HCT116 (cell line): Measurements from ENCODE around the gene MFAP3L. TPM values are rescaled to one million over a fixed set of nuclear protein-coding genes. Genes with fewer than 3 reads are reported as not detected.

Experiments used
- ATAC-seq: fragments of 200-7000 bp; cut with Tn5 transposase; 2 replicates; pipeline ENCODE4 v1.9.1; 2020; ENCODE audit warnings: mild to moderate bottlenecking, moderate library complexity
- BruUV-seq: library from RNA; stranded (reverse); fragments of 400-500 nt; replicated peaks from 2 replicates; lab custom pipeline; 2021; lab: Mats Ljungman, UMichigan
- CTCF ChIA-PET: fragments of 300-600 bp; sonication (Branson Sonifier 250); formaldehyde crosslinking; loops from one replicate; lab custom pipeline; 2021; ENCODE audit warnings: antibody characterized with exemption; lab: Charles Lee
- POLR2A ChIA-PET: fragments of 300-600, 350-600 bp; sonication (Branson Sonifier 250); formaldehyde crosslinking; loops from one replicate; lab custom pipeline; 2021; ENCODE audit warnings: antibody characterized with exemption; lab: Charles Lee
- RAD21 ChIA-PET, 2 experiments: fragments of 300-600 bp; sonication (Branson Sonifier 250); formaldehyde crosslinking; loops; one replicate each; lab custom pipeline; 2023; ENCODE audit warnings: low total read pairs in 2 of 2; ENCODE audit not compliant: uncharacterized antibody in 2 of 2, unreplicated experiment in 2 of 2, low non-redundant PET in 1 of 2; lab: Charles Lee
- DNase-seq: peaks from one replicate; pipeline ENCODE4 v3.0.0-alpha.2; 2010; ENCODE audit warnings: low read depth, low spot score
- H2AFZ ChIP-seq: fragments of 200-600 bp; shearing (Covaris generic), sonication (generic); 2 replicates; pipeline ENCODE4 v1.6.1; 2017; ENCODE audit warnings: low read depth, mixed run types, mixed read lengths, antibody characterized with exemption, low read length; ENCODE audit not compliant: poor library complexity, severe bottlenecking
- H3K27ac ChIP-seq: 2 replicates; pipeline ENCODE4 v1.5.1; 2012; ENCODE audit warnings: low read depth, low read length
- H3K27me3 ChIP-seq: fragments of 200-600 bp; sonication (generic); 2 replicates; pipeline ENCODE4 v1.6.1; 2016; ENCODE audit warnings: mixed run types, low read length, mixed read lengths; ENCODE audit not compliant: insufficient read depth
- H3K36me3 ChIP-seq, 2 experiments: fragments of 200-500 bp in 1 of 2; fragments of 200-600 bp in 1 of 2; sonication (Bioruptor generic) in 1 of 2; sonication (generic) in 1 of 2; 2 replicates each; pipeline versions ENCODE4 v1.5.1 to v1.6.1; 2014 to 2016; ENCODE audit warnings: low read length in 2 of 2, inconsistent platforms in 1 of 2, mixed read lengths in 1 of 2, mixed run types in 1 of 2; ENCODE audit not compliant: insufficient read depth in 2 of 2, control insufficient read depth in 1 of 2
- H3K4me1 ChIP-seq, 2 experiments: fragments of 200-600 bp in 1 of 2; sonication (generic) in 1 of 2; 2 replicates each; pipeline versions ENCODE4 v1.5.1 to v1.6.1; 2012 to 2017; ENCODE audit warnings: low read length in 2 of 2, inconsistent platforms in 1 of 2, mild to moderate bottlenecking in 1 of 2, mixed read lengths in 1 of 2, mixed run types in 1 of 2, moderate library complexity in 1 of 2; ENCODE audit not compliant: insufficient read depth in 2 of 2, control insufficient read depth in 1 of 2
- H3K4me2 ChIP-seq: fragments of 200-600 bp; sonication (generic); 2 replicates; pipeline ENCODE4 v1.6.1; 2017; ENCODE audit warnings: mixed run types, low read length, mixed read lengths
- H3K4me3 ChIP-seq, 2 experiments: fragments of 200-600 bp in 1 of 2; sonication (generic) in 1 of 2; replicated peaks in 1 of 2; 2 replicates each; pipeline ENCODE4 v1.5.1; 2011 to 2016; ENCODE audit warnings: low read length in 2 of 2, control low read depth in 1 of 2, low read depth in 1 of 2, mild to moderate bottlenecking in 1 of 2, mixed read lengths in 1 of 2, mixed run types in 1 of 2
- H3K79me2 ChIP-seq: fragments of 200-600 bp; sonication (generic); 2 replicates; pipeline ENCODE4 v1.6.1; 2017; ENCODE audit warnings: mild to moderate bottlenecking, mixed run types, low read length, moderate library complexity, mixed read lengths; ENCODE audit not compliant: insufficient read depth
- H3K9ac ChIP-seq: fragments of 200-600 bp; sonication (generic); 2 replicates; pipeline ENCODE4 v1.6.1; 2016; ENCODE audit warnings: low read length, mixed read lengths
- H3K9me2 ChIP-seq: fragments of 200-600 bp; sonication (generic), shearing (Covaris generic); 2 replicates; pipeline ENCODE4 v1.6.1; 2017; ENCODE audit warnings: mixed run types, mild to moderate bottlenecking, moderate library complexity; ENCODE audit not compliant: insufficient read depth
- H3K9me3 ChIP-seq, 2 experiments: fragments of 200-500 bp in 1 of 2; fragments of 200-600 bp in 1 of 2; sonication (Bioruptor generic) in 1 of 2; sonication (generic) in 1 of 2; 2 replicates each; pipeline ENCODE4 v1.6.1; 2014 to 2017; ENCODE audit warnings: low read length in 2 of 2, mixed read lengths in 2 of 2, inconsistent platforms in 1 of 2, low read depth in 1 of 2, mild to moderate bottlenecking in 1 of 2, mixed run types in 1 of 2, moderate library complexity in 1 of 2; ENCODE audit not compliant: control insufficient read depth in 1 of 2, insufficient read depth in 1 of 2
- H4K20me1 ChIP-seq: fragments of 200-600 bp; sonication (generic), shearing (Covaris generic); 2 replicates; pipeline ENCODE4 v1.6.1; 2017; ENCODE audit warnings: mixed run types, mild to moderate bottlenecking, moderate library complexity; ENCODE audit not compliant: insufficient read depth
- ATF3 ChIP-seq: IDR thresholded peaks from 2 replicates; pipeline ENCODE4 v1.6.1; 2012
- CBX3 ChIP-seq: IDR thresholded peaks from 2 replicates; pipeline ENCODE4 v1.6.1; 2012; ENCODE audit warnings: low read depth
- CEBPB ChIP-seq: IDR thresholded peaks from 2 replicates; pipeline ENCODE4 v1.6.1; 2012; ENCODE audit warnings: low read depth
- CTCF ChIP-seq, 3 experiments: fragments of 200-600 bp in 1 of 3; sonication (generic) in 1 of 3; IDR thresholded peaks in 2 of 3; conservative IDR thresholded peaks in 1 of 3; 2 replicates each; pipeline ENCODE4 v1.5.1; 2012 to 2017; ENCODE audit warnings: low read depth in 2 of 3, low read length in 2 of 3, antibody characterized with exemption in 1 of 3, borderline replicate concordance in 1 of 3, control low read depth in 1 of 3, mild to moderate bottlenecking in 1 of 3, mixed read lengths in 1 of 3, mixed run types in 1 of 3, moderate library complexity in 1 of 3; ENCODE audit not compliant: insufficient read depth in 1 of 3
- EGR1 ChIP-seq: IDR thresholded peaks from 2 replicates; pipeline ENCODE4 v1.6.1; 2012; ENCODE audit warnings: low read depth
- FOSL1 ChIP-seq: IDR thresholded peaks from 2 replicates; pipeline ENCODE4 v1.6.1; 2012; ENCODE audit warnings: low read depth
- JUND ChIP-seq: IDR thresholded peaks from 2 replicates; pipeline ENCODE4 v1.6.1; 2012
- POLR2AphosphoS5 ChIP-seq: IDR thresholded peaks from 2 replicates; pipeline ENCODE4 v1.6.1; 2011; ENCODE audit warnings: mild to moderate bottlenecking, low read depth, low read length, moderate library complexity
- RAD21 ChIP-seq: IDR thresholded peaks from 2 replicates; pipeline ENCODE4 v1.6.1; 2012; ENCODE audit warnings: low read depth, mild to moderate bottlenecking
- REST ChIP-seq: IDR thresholded peaks from 2 replicates; pipeline ENCODE4 v1.6.1; 2012; ENCODE audit warnings: low read depth
- SP1 ChIP-seq: IDR thresholded peaks from 2 replicates; pipeline ENCODE4 v1.6.1; 2012; ENCODE audit warnings: low read depth
- TCF7L2 ChIP-seq: IDR thresholded peaks from 2 replicates; pipeline ENCODE4 v1.7.0; 2011; ENCODE audit warnings: borderline replicate concordance, inconsistent platforms; ENCODE audit not compliant: insufficient read depth, insufficient read length; ENCODE audit errors: extremely low read depth
- ZBTB33 ChIP-seq: IDR thresholded peaks from 2 replicates; pipeline ENCODE4 v1.6.1; 2011; ENCODE audit warnings: mild to moderate bottlenecking, low read length, moderate library complexity; ENCODE audit not compliant: insufficient replicate concordance; ENCODE audit errors: extremely low read depth
- ZFX ChIP-seq: fragments of 450-650 bp; IDR thresholded peaks from 2 replicates; pipeline ENCODE4 v1.6.1; 2017
- ZNF274 ChIP-seq: fragments of 200-500 bp; sonication (Bioruptor generic); IDR thresholded peaks from 2 replicates; pipeline ENCODE4 v1.6.1; 2014; ENCODE audit warnings: mild to moderate bottlenecking, low read depth, low read length, inconsistent platforms
- intact Hi-C: fragments of 100-400 bp; cut with micrococcal nuclease; formaldehyde crosslinking; loops from 2 replicates; pipeline ENCODE4 v1.10.0; 2022
- total RNA-seq: library from RNA; stranded (reverse); gene quantifications from one replicate; pipeline ENCODE4 v1.2.1, GENCODE V29; 2021; ENCODE audit not compliant: unreplicated experiment

Gene MFAP3L
- total RNA-seq, 1 experiment from 2014 or later: 8.4 TPM

- no peak overlapping the region for H2AFZ ChIP-seq
- no peaks in the 10 kb centered on the region for H3K9me3 ChIP-seq
- RAD21 ChIA-PET: no interaction called here
- H3K4me1 ChIP-seq: no peaks in the 10 kb centered on the region
- H3K4me2 ChIP-seq: no peak overlapping the region
- intact Hi-C loops: no loop called here
- no peak overlapping the region for H3K4me3 ChIP-seq
- CTCF ChIA-PET: no interaction called here
- POLR2A ChIA-PET: no interaction called here
- TF ChIP-seq ZBTB33 (no peak), RAD21 (no peak), SP1 (no peak), JUND (no peak), REST (no peak), ZFX (no peak), CEBPB (no peak), ZNF274 (no peak), TCF7L2 (no peak), CTCF (IDR thresholded peaks at IDR 0.05 in 2 of 3, conservative IDR thresholded peaks at IDR 0.05 in 1 of 3; ENCODE audit: borderline replicate concordance in 1 of 3, insufficient read depth in 1 of 3, low read depth in 2 of 3, low read length in 2 of 3) (no peak), EGR1 (no peak), FOSL1 (no peak), POLR2AphosphoS5 (no peak), ATF3 (no peak), CBX3 (no peak)
- no peaks in the 10 kb centered on the region for H3K9me2 ChIP-seq
- no peak overlapping the region for H3K9ac ChIP-seq
- no TSS peak for BruUV-seq
- no peaks in the 10 kb centered on the region for H4K20me1 ChIP-seq
- H3K36me3 ChIP-seq: no peaks in the 10 kb centered on the region
- no peak for DNase-seq
- no peaks in the 10 kb centered on the region for H3K27me3 ChIP-seq
- no peak for ATAC-seq
- H3K27ac ChIP-seq: no peak overlapping the region
- no peaks in the 10 kb centered on the region for H3K79me2 ChIP-seq
Measured at GRCh38 chr4:169998981-169999380, 27.2 kb downstream of the MFAP3L start.
